CD4-positive, alpha-beta T cell treated with Interleukin-4 for 4 hours (primary cell): Measurements from ENCODE around the gene TCP11.

Experiments used
- DNase-seq: peaks from one replicate; pipeline ENCODE4 v3.0.0-alpha.2; 2020

Gene TCP11

DNA sequence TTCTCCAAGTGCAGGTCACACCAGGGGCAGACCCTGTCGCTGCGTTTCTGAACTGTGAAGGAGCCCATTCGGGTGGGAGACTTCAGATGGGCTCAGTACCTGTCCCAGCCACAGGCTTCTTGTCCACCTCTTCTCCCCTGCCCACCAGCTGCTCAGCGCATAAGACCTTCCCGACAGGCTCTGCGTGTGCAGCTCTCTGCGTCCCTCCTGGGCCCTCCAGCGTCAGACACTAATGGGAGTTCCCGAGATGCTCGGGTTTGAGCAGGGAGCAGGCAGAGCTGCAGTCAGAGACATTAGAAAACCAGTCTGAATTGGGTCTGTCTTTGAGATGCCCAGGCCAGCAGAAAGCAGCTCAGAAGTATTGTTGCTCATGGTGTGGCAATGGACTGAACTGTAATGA is 50.4 kb downstream of the TCP11 start:
- no peak for DNase-seq

DNA sequence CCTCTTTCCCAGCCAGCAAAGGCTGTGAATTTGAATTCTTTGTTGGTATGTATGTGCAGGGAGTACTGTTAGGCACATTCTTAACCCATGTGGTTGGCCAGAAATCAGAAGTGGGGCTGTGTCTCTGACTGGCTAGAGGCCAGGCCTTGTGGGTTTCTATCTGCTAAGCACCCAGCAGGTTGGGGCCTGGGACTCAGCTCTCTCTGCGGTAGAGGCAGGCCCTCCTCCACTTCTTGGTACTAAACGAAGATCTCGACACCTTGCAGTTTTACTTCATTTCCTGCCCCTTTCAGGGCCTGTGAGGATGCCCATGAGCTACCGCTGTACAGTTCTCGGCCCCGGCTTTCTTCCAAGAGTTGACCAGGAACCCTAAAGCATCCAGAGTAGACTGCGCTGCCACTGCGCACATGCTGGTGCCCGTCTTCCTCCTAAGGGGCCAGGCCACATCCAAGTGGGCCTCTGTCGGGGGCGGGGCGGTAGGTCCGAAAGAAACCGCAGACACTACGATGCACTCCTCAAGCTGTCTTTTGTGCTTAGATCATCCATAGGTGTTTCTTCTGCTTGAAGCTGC is 51.1 kb downstream of the TCP11 start:
- DNase-seq, result no peak

DNA sequence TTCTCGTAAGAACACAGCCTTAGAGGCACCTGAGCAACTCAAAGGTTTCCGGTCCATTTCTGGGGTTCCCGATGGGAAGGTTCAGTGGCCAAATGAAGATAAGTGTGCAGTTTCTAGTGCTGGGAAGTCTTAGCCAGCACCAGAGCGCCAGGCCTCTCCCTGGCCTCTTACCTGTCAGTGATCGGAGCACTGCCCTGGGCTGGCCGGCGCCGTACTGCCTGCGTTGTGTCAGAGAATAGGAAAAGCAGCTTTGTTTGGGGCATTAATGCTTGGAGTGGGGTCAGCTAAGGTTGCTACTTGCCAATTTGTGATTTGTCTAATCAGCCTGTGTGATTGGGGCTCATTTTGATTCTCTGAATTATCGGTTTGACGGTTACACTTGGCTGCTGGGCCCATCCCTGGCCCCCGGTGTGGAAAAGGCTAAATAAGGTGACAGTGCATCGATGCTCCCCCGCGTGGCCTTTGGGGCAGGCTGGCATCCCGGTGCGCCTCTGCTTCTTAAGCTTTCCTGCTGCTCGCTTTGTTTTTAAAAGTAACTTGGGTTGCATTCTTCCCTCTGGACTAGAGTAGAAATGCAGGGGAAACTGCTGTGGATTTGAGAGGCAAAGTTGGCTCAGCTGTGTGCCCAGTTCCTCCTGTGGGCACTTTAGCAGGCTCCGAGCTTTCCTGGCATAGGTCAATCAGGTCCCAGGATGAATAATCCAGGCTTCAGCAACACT is 51.8 kb downstream of the TCP11 start:
- no peak for DNase-seq

DNA sequence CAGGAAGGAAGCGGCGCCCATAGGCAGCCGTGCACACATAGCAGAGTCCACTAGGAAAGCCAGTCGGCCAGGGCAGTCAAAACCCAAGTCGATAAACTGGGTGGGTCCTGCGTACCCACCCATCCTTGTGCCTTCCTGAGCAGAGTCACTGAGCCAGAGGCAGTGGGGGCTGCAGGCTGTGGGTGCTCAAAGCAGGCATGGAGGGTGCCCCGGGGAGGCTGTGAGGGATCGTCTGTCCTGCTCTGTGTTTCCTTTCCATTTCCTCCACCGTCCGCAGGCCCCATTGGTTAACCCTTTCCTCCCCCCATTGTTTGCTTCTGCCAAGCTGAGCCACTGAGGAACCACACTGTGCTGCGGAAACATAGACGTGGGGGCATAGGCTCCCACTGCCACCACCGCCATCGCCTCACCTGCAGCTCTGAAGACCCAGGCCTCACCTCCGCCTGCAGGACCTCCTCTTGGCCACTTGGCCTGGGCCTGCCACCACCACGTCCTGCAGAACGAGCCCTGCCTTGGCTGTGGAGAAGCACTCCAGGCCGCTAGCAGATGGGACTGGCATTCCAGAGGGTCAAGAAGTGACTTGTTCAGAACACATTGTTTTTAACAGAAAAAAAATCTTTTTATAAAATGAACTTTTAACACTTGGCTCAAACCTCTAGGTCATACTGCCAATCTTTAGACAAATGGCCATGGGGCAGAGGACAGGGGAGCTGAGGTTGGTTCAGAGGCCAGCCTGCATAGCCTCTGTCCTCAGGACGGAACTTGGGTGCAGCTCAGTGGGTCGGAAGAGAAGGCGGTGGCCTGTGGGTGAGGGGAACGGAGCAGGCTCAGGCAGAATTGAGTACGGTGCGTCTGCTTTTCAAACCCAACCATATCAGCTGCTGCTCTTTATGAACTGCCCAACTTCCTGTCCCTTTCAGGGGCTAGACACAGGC is 52.6 kb downstream of the TCP11 start:
- no peak for DNase-seq

DNA sequence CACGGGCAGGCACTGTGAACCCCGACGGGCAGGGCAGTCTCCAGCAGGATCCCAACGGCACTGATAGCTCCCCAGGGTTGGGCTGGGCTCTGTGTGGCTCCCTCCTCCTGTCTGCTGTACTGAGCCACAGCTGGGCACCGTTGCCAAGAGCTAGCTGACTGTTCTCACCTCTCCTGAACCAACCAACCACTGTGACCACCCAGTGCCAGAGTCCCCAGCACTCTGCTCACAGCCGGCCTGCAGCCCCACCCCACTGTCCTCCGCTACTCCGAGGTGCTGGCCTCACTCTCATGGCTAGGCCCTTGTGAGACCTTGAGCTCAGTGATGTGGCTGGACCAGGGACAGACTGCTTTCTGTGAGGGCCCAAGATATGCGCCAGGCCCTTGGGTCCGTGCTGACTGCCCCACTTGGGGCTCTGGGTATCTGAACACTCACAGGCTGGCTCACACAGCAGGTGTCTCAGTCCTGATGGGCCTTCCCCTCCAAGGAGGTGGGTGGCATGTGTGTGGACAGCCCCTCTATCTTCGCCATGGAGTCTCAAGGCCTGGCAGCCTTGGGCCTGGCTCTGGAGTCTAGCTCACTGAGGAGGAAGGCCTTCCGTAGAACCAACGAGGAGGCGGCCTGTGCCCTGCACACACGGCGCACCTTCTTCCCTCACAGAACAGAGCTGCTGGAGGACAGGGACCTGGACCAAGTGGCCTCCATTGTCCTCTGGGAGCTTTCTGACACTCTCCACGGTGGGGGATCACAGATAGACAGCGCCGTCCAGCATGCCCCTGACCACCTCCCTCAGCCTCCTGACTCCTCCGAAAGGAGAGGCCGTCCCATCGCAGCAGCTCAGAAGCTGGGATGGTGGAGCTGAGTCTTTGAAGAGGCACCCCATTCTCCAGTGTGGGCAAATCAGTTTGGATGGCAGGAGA is 53.5 kb downstream of the TCP11 start:
- DNase-seq, result no peak

DNA sequence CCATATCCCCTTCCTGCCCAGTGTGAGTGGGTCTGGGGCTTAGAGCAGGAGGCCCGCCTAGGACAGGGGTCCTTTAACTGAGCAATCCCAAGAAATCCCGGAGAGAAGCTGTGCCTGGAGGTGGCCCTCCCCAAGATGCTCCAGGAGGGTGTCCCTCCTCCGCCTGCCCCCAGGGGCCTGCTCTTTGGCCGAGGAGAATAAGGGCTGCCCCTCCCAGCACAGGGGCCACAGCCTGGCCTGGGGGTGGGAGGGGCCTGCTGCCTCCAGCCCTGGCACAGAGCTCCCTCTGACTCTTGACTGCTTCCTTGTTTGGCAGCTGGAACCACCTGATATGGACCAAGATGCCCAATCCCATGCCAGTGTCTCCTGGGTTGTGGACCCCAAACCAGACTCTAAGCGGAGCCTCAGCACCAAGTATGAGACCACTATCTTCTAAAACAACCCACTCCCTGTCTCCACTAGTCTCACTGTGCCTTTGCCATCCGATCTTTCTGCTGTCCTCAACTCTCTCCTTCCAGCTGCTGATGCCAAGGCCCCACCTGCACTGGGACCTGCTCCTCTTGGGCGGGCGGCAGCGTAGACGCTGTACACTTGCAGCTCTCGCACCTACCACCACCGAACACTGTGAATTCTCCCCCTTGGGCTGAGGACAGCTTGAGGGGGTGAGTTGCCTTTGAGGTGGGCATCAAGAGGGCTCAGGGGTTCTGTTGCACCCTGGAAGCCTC is 54.3 kb downstream of the TCP11 start:
- DNase-seq, result no peak

DNA sequence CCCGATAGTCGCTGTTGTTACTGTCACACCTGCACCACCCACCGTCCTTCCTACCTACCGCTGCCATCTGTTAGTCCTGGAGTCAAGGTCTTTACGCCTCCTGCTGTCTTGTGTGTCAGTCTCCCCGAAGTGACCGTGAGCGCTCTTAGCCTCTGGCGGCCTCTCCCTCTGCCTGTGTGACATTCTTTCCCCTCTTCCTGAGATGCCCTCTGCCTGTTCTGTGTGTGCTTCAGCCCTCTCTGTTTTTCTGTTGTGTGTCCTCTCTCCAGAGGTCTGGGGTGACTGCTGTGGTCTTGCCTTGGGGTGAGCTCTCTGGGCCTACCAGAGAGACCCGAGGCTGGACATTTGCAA is 54.9 kb downstream of the TCP11 start:
- DNase-seq, result no peak

DNA sequence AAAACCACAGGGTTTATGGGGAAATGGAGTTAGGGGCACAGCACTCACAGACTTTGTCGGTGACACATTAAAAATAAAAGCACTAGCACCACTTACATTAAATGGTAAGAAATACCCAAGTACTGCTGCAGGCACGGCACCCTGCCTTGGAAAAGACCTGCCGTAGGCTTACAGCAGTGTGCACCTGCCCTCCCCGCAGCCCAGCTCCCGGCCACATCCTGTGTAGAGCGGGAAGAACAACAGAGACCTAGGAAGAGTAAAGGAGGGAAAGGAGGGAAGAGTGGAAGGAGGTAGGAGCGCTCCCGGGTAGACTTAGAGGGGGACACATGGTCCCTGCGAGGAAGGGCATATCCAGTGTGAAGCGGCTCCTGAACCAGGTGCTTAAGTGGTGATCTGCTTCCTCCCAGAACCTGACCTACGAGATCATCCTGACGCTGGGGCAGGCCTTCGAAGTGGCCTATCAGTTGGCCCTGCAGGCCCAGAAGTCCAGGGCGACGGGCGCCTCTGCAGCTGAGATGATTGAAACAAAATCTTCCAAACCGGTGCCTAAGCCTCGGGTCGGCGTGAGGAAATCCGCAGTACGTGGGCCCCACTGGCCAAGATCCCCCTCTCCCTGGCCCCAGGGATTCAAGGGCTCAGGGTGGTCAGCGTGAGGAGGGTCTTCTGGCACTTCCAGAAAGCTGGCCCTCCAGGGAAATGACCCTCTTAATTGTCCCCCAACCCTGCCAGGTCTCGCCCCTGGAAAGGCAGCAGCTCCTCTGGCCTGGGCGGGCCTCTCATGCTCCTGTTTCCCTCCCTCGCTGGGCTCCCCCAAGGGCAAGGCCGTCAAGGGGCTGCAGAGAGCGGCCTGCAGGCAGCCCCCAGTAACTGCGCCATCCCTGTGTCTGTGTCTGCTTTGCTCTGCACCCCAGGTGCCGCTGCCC is 55.5 kb downstream of the TCP11 start:
- DNase-seq, result no peak

DNA sequence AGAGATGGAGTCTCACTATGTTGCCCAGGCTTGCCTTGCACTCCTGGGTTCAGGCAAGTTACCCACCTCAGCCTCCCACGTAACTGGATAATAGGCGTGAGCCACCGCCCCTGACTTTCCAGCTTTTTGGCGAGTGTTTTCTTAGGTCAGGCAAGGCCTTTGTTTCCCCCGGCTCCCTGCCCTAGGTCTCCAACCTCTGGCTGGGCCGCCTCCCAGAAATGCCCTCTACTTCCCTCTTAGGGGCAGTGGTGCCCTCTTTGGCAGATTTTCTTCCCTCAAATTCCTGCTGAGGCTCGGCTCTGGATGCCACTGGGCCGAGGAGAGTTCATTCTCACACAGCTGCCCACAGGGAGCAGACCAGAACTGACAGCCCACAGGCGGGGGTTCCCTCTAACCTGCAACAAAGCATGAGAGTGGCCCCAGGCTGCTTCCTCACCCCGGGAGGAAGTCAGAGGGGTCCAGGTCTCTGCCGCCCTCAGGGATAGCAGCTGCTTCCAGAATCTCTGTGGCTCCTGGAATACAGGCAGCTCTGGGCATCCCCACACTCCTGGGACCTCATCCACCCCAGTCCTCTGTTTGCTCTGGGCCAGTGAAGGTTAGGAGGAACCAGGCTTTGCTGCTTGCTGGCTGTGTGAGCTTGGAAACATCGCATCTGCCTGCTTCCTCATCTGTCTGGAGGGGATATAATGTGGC is 56.5 kb downstream of the TCP11 start:
- DNase-seq, result no peak

DNA sequence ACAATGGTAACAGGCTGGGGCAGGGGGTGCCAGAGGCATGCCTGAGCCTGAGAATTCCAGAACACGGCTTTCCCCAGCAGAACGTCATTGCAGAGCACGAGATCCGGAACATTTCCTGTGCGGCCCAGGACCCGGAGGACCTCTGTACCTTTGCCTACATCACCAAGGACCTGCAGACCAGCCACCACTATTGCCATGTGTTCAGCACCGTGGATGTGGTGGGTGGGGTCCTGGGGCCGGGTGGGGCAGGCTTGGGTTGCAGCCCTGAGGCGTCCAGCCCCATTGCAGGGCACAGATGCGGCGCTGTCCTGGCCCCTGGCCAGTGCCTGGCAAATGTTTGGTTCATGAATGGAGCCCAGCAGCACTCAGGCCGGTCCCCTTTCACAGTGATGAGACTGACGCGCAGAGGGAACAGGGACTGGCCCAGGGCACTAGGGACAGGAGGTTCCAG is 57.1 kb downstream of the TCP11 start:
- no peak for DNase-seq

DNA sequence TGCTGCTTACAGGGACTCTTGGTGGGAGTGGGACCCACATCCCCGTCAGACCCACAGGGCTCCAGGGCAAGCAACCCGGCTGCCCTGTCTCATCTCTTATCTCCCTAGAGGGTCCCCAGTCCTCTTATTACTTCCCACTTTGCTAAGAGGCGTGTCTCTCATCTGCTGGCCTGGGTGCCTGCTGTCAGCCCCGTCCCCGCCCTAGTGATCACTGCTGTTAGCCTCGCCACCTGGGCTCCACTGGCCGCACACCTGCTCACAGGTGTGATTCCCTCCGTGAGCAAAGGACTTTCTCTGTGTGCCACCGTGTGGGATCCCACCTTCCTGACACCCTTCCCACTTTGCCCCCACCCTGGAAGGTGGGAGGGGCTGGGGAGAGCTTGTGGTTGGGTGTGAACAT is 57.6 kb downstream of the TCP11 start:
- no peak for DNase-seq

DNA sequence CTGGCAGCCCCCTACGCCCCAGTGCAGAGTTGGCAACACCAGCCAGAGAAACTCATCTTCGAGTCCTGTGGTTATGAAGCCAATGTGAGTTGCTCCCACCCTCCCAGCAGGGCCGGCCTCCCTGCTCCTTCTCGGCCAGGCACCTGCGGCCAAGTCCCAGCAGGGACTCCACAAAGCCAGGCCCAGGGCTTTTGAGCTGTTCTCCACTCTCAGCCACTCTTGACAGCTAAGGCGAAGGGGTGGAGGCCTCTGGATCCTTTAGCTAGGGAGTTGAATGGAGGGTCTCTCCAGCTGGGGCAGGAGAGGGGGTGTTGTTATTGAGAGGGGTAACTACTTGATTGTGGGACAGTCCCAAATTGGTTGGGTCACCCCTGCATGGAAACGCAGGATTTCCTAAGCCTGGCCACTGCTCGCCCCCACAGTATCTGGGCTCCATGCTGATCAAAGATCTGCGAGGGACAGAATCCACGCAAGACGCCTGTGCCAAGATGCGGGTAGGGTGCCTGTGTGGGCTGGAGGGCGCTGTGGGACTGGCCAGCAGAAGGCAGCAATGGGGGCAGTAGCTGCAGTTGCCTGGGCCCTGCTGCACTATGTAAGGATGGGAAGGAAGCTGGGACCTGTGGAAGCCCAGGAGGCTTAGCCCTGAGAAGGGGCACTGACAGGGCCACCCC is 58.3 kb downstream of the TCP11 start:
- no peak for DNase-seq

DNA sequence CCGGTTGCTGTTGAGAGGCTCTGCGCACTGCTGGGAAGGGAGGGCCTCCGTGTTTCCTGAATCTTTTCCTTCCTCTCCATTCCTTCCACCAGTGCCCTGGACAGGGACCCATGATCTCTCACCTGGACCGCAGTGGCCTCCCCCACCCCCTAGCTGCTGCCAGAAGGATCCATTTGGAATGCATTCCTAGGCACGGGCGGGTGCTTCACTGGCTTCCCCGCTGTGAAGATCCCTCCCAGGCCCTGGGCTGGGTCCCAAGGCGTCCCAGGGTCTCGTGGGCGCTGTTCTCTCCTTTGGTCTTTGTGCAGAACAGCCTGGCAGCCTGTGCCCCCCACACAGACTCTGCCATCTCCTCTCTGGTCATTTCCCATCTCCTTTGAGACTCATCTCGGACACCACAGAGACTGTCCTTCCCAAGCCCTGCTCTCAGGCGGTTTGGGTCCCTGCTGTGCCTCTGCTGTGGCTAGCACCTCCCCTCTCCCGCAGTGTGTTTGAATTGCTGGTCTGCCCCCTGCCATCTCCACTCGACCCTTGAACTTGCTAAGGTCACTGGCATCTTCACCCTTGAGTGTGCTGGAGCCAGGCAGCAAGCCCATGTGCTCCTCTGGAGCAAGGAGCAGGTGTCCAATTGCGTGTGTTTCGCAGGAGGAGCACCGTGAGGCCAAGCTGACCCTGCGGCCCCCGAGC is 59.0 kb downstream of the TCP11 start:
- no peak for DNase-seq

DNA sequence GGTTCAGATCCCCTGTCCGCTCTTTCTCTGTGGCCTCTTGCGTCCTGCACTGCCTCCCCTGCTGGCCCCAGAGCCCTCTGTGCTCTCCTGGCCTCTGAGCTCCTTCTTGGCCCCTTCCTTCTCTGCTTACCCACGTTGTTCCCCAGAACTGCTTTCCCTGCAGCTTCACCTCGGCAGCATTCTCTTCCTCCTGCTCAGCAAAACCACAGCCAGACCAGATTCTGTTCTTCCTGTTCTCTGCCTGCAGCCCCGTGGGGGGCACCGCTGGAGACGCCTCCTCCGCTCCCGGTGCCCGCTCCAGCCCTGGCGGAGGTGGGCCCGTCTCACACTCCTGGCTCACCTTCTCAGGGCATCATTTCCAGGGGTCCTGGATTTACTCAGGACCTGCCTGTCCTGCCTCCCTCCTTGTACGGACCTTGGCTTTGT is 59.7 kb downstream of the TCP11 start:
- DNase-seq, result no peak

DNA sequence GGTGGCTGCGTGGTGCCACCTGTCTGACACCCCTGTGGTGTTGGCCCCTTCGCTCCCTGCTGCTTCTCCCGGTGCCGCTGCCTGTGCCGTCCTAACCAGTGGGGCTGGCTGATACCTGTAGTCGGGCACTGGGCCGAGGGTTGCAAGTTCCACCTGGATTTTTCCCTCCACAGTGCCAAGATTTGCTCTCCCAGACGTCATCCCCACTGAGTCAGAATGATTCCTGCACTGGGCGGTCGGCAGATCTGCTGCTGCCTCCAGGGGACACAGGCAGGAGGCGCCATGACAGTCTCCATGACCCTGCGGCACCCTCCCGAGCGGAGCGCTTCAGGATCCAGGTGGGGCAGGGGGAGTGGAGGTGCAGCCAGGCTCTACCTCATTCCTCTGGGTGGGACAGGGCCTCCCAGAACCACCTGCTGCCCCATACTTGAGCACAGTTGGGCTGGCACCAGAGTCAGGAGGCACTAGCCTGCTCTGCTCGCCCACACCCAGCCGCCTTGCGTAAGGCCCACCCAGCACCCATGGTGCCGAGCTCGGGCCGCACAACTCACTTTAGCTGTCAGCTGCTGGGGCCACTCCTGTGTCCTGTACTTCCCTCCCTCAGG is 60.2 kb downstream of the TCP11 start:
- no peak for DNase-seq

DNA sequence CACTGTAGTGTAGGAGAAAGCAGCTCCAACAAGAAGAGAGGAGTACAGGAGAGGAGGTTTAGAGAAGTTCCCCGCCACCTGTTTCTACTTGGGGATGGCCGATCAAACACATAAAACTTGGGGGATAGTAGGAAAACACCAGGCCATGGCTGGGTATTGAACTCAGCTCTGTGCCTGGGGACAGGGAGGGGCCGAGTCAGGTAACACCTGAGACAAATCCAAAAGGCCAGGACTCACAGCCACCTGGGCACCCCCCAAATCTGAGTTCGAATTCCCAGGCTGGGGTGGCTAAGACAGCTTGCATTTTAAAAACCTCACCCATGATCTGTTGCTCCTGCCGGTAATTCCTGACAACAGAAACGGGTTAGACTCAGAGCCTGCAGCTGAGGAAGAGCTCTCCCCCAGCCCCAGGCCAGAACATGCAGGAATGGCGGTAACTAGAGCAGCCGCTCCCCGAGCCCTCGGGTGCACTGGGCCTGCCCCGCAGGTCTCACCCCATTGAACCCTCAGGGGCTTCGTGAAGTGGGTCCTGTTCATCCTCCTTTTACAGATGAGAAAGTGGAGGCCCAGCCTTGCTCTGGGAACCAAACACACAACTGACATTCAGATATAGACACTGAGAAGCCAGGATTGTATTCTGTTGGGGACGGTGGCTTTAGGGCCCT is 61.0 kb downstream of the TCP11 start:
- DNase-seq, result no peak

DNA sequence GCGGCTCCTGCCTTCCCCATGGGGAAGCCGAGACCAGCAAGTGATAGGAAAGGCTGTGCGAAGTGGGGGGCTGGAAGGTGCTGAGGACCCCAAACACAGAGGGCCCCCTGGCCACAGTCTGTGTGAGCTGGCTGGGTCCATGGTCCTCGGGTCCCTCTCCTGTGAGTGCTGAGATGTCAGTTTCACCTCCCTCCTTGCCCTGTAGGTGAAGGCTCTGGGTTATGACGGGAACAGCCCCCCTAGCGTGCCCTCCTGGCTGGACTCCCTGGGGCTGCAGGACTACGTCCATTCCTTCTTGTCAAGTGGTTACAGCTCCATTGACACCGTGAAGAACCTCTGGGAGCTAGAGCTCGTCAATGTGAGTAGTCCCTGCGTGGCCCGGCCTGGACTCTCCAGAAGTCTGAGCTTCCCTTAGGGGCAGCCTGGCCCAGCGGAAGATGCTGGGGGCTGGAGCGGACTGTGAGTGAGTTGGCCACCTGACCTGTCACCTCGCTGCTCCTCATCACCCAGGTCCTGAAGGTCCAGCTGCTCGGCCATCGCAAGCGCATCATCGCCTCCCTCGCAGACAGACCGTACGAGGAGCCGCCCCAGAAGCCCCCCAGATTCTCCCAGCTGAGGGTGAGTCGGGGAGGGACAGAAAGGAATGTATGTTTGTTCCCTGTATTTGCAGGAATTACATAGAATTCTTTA is 61.7 kb downstream of the TCP11 start:
- no peak for DNase-seq
